Stimulated activated CD4-positive, alpha-beta T cell treated with anti-CD3 and anti-CD28 coated beads, Interleukin-2, amount 100 ng/mL, for 24 hours (primary cell): ENCODE data around the gene GNG2.

Experiments
- DNase-seq, 2 donors: peaks; one replicate each; pipeline ENCODE4 v3.0.0-alpha.2; 2020

Gene GNG2

DNA sequence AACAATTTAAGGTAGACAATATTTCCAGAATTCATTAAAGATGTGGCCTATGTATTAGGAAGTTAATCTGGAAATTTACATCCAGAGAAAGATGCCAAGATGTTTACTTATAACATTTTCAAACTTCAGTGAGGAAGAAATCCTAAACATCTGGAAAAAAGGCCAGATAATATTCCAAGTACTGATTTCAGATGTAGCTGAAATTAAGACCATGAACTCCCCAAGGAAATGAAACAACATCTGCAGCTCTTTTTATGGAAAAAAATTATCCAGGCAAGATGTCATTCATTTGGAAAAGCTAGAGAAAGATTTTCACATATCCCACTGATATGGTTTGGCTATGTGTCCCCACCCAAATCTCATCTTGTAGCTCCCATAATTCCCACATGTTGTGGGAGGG is 35.0 kb downstream of the GNG2 start:
- no peak for DNase-seq

DNA sequence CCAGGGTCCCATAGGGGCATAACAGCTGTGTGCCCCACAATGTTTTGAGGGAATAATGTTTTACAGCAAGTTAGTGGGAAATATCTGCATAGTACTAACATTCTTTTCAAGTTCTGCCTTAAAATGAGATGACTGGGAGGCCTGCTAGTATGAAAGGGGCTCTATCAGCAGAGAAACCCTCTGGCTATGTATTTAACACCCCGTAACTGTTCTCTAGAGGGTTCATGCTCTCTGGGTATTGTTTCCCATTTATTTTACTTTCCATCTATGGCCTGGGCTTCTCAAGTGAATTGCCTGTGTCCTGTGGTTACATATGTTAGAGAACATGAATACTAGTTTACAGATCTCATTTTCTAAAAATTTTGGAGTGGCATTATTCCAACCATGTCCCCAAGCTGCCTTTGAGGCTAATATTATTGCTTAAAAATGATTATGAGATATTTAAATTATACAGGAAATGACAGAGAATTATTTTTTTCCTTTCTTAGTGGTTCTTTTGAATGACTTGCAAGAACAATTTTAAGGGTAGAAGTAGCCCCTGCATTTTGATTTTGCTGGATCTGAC is 37.5 kb downstream of the GNG2 start:
- no peak for DNase-seq

DNA sequence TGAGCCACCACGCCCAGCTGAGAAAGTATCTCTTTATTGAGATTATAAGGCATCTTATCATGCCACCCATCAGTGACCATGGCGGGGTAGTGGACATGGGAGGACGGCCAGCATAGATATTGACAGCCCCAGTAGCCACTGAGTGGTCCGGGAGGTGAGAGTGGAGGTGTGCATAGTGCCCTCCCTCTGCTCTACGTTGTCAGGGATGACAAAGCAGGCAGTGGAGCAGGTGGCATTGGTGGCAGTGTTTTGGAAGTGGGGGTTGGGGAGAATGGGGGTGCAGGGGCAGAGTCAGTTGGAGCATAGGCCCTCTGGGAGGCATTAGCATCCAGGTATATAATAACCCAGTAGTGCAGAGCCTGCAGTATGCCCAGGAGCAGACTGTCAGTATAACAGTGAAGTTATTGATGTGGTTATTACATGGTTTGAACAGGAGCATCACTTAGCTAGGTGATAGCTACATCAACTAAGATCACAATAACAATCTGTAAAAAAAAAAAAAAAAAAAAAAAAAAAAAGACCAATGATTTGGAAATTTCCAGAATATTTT is 41.1 kb downstream of the GNG2 start:
- DNase-seq = no peak

DNA sequence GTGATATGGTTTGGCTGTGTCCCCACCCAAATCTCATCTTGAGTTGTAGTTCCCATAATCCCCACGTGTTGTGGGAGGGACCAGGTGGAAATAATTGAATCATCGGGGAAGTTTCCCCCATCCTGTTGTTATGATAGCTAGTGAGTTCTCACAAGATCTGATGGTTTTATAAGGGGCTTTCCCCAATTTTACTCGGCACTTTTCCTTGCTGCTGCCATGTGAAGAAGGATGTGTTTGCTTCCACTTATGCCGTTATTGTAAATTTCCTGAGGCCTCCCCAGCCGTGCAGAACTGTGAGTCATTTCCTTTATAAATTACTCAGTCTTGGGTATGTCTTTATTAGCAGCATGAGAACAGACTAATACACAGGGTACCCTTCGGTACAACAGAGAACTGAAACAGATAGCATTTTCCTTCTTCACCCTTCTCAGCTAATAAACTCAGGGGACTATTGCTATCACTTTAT is 45.3 kb downstream of the GNG2 start:
- DNase-seq = peak; percentile 44 to 65

DNA sequence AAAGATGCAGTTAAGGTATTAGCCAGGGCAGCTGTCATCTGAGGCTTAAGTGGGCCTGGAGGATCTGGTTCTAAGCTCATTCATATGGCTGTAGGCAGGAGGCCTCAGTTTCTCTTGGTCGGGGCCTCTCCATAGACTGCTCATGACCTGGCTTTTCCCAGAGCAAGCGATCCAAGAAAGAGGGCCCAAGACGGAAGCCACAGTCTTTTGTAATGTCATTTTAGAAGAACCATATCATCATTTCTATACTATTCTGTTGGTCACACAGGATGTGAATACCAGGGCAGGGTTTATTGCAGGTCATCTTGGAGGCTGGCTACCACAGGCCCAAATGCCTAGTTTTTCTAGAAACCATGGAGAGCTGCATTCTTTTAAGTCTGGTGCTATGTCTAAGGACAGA is 47.7 kb downstream of the GNG2 start:
- DNase-seq = no peak

DNA sequence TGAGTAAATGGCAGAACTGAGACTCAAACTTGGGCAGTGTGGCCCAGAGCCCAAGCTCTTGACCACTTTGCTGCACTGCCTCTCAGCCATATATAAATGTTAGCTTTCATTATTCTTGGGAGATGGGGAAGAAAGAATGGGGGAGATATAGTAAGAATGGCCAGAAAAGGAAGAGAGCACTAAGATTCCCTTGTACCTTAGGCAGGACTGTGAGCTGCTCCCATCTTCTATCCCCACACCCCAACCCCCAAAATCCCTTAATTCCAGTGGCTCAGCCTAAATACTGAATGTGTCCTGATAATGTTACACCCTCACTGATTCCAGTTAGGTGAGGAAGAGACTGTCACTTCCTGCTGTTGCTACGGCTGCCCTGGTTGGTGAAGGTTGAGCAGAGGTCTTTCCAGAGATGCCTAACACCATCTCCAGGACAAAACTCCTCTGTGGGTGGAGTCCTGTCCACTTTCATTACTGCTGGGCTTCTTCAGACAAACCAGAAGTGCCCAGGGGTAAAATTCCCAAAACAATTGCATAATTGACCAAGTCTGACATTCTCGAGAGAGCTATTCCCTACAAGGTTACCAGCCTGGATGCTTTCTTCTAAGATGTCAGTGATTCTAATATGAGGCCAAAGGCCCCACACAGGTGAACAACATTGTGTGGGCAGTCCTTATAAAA is 51.8 kb downstream of the GNG2 start:
- no peak for DNase-seq

DNA sequence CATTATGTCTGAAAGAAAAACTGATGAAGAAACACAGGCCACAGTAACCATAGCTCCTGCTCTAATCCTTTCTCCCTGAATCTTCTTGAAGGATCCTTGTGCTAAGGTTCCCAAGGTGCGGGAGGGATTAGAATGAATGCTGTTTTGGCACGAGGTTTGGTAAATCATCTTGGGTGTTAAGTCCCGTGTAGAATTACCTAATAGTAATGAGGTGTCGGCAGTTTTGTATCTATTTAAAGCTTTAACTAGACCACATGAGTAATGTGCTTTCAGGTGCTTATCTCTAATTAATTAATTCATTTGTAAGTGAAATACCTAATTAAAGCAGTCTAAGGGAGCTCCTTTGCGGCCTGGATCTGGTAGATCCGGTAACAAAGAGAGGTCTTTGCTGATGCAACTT is 53.9 kb downstream of the GNG2 start:
- no peak for DNase-seq

DNA sequence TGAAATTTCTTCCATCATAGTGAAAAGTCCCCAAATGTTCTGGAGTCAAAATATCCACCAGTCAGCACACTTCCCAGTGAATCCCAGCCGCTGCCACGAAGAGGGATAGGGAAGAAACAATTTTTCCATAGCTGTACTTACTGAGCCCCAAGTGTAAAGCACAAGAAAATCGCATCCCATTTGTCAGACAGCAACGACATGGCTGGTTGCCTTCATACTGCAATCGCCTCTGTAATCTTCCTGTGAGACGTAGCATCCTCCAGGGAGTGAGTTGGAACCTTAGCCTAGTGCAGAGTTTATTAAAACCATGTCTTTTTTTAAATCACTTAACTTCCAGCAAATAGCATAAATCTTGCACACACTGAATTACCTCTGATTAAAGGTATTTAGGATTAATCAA is 56.8 kb downstream of the GNG2 start:
- no peak for DNase-seq

DNA sequence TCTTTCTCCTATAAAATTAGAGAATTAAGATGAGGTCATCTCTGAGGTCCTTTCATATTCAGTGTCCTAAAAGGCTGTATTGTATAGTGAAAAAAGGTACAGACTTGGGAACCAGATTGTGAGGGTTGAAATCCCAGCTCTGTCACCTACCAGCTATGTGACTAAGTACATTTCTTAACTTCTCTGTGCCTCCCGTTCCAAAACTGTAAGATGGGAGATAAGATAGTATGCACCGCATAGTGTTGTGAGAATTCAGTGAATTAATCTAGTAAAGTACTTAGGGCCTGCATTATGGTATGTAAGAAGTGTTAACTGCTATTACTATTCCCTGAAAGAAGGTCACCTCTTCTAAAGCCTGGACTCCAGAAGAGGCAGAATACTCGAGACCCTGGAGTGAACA is 60.6 kb downstream of the GNG2 start:
- DNase-seq = no peak

DNA sequence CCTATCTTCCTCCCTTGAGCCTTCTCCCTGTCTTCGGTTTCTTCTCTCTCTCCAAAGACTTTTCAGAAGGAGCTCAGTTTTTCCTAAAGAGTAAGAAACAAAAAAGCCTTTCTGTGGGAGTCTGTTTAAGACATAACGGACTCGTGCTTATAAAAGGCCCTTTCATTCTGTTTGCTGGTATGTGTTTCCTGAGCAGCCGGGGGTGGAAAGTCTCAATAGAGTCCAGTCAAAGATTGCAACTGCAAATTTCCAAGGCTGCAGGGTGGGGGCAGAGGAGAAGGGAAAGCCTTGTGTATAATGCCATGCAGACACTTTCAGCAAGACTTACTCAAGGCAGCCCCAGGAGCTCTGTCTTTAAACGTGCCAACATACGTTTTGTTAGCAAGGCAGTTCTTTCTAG is 62.2 kb downstream of the GNG2 start:
- no peak for DNase-seq

DNA sequence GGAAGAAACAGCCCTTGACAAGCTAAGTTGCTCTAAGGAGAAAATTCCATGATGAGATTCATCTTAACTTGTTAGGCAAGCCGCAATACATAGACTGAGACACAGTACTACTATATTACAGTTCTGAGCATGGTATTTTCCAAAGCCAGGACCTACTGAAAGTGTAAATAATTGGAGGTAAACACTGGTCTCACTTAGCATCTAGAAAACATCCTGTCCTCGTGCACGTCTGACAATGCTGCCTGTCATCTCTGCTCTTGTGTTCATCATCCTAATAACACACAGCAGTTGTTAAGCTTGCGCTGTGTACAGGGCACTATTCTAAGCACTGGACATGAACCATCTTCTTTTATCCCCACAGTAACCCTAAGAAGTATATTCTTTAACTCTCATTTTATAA is 64.2 kb downstream of the GNG2 start:
- DNase-seq = no peak

DNA sequence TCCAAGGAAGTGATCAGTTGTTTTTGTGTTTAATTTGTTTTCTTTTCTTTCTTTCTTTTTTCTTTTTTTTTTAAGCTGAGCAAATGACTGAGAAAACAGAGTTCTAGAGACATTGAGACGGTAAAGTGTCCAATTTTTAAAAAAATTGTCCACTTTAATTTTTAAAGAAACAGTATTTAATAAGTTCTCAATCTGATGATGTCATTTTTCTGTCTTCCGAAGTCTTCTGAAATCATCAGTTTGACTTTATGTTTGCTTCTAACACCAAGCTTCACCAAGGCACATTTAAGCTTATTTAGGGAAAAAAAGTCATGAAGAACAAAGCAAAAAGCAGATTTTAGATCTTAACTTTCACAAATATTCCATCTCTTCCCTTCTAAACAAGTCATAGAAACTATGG is 65.6 kb downstream of the GNG2 start:
- no peak for DNase-seq

DNA sequence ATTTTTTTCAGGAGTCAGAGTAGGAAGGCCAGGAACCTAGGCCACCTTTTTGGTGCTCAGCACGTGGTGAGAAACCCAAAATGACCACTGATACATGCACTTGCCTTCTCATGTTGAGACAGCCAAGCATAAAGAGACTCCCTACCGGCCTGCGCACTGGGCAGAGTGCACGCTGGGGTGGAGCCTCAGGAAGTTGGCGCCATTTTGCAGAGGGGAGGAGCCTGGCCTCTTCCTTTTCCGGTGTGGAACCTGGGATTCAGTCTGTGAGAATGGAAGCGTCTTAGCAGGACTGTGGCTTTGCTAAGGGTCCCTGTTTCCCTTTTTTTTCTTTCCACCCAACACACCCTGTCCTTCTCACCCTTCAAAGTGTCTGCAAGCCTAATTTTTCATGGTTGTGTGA is 66.0 kb downstream of the GNG2 start:
- DNase-seq = no peak

DNA sequence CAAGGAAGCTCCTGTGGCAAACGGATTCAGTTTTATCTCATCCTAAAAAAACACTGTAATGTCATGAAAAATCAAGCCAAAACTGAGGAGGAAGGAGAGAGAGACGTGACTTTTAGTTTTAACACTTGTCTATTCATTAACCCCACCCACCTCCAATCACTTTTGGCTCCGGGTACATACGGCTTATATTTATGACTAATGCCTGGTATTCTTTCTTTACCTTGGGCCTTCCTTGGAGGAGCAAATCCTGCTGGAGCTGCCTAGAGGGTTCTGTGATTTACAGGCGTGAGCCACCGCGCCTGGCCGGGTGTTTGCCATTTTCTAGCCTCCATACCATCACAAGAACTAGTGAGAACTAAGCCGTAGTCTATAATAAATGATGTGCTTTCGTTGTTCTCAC is 68.2 kb downstream of the GNG2 start:
- no peak for DNase-seq

DNA sequence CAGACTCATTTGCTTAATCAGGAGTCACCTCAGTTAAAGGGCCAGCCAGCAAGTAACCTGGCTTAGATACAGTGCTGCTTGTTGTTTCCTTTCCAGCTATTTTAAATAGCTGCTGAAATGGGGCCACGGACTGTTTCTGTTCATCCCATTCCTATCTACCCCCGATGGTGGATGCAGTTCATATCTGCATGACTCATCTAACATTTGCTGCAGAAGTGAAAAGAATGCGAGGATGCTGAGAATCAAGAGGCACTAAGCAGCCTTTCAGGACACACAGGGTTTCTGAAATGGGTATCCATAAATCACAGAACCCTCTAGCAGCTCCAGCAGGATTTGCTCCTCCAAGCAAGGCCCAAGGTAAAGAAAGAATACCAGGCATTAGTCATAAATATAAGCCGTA is 68.8 kb downstream of the GNG2 start:
- DNase-seq = no peak

DNA sequence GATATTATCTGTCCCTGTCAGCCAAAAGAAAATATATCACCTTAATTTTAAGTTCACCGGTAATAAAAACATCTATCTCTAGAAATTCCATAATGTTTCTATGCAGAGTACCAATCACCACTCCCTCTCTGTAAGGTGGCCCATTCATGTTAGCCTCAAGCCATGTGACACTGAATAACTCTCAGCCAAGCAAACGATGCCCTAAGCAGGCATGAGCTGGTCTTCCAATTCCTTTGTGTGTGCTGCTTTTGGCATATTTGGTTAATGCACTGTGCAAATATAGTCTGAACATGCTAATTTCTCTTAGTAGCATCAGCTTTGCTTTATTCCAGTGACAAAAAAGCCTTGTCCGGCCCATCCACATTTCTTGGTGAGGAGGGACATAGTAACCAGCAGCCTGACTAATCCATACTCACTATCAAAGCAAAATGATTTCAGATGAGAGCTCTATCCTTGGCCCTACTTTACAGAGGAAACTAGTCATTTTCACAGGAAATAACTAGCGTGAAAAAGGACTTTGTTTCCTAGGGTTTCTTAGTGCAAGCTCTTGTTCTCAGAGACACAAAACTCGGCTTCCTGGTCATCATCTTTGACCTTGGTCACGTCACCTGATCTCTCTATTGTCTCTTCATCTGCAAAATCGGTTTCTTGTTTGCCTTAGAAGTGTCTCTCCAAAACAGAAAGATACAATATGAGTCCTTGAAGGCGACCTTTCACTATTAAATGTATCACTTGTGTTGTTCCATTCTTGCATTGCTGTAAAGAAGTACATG is 69.7 kb downstream of the GNG2 start:
- DNase-seq = no peak

DNA sequence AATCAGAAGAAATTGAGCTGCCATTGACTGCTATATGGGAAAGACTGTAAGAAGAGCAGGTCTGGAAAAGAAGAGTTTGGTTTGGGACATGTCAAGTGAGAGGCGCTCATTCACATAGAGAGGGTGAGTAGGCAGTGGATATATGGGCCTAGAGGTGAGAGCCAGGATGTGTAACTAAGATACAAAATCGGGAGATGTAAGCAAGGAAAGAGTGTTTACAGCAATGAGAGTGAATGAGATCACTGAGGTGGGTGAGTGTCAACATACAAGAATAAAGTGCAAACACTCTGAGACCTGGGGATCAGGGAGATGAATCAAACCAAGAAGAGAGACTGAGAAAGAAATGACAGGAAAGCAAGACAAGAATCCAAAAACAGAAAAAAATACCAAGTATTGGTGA is 70.9 kb downstream of the GNG2 start:
- no peak for DNase-seq

DNA sequence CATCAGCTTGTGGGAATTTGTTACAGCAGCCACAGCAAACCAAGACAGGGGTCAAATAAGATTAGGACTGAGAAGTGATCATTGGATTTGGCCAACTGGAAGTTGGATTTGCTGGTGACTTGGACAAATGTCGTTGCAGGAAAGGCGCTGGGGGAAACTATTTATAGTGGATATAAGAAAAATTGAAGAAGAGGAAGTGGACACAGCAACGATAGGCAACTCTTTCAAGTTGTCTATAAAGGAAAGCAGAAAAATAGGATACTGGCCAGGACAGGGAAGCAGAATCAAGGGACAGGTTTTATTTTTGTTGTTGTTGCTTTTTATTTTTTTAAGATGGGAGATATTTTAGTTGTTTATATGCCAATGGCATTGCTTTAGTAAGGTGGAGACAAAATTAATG is 72.8 kb downstream of the GNG2 start:
- no peak for DNase-seq

DNA sequence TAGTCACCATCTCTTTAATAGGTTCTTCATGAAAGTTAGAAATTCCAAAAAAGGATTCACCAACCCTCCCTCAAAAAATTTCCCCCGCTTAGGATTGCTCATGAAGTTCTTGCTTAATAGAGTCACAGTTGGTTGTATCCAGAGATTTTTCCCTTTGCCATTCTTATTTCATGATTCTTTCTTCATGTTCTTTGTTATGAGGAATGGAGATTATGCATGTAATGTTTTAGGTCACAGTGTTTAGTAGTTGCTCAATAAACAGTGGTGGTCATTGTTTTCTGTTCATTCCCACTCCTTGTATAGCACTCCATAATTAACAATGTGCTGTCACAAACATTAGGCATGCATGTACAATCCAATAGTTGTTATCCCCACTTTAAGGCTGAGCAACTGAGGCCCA is 77.7 kb downstream of the GNG2 start:
- DNase-seq = no peak

DNA sequence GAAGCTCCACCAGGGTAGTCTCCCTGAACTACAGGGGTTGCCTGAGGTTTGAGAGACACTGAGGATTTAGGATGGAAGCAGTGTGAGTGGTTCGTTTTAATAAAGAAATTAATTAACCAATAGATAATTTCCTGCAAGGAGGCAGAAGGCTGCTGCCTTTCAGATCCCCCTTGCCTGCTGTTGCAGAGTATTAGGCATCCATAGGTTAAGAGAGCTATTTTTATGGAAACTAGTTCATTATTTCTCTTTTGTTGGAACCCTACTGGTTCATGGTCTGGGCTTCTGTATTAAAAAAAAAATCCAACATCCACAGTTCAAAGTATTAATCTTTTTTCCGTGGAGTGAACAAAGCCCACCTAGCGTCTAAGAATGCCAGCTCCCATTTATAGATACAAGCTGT is 78.4 kb downstream of the GNG2 start:
- DNase-seq = no peak

DNA sequence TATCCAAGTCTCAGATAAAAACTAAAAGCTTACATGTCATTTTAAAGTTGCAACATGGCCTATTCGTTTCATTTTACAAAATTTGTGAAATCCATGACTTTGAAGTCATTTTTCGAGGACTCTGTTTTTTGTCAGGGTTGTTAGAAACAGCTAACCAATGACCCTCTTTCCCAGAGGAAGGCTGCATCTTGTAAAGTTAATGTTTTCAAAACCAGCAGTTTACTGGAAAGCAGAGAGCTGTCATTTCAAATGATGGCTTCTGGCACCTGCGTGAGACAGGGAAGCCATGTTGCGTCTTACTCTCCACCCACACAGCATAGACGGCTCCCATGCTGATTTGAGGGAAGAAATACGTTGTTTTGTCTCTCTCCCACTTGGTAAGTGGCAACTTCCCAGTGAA is 78.8 kb downstream of the GNG2 start:
- no peak for DNase-seq

DNA sequence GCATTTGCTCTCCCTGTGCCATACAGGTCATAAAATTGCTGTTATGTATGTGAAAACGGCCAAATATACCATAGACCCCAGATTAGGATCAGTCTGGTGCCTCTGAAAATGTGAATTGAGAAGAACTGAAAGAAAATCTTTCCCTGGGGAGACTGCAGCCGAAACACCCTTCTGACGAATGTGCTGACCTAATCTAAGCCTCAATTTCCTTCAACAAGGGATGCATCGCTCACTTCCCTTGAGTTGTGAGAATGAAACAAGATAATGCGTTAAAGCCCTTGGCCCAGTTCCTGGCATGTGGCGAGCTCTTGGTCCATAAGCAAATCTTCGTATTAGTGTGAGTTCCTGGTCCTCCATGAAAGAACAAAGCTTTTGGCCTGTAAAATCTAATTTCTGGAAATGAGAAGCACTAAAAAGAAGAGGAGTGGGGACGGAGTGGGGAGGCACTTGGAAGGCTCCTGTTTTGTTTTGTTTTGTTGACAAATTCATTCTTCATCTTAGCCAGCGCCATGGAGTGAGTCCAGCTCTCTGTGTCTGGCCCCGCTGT is 79.4 kb downstream of the GNG2 start:
- no peak for DNase-seq

DNA sequence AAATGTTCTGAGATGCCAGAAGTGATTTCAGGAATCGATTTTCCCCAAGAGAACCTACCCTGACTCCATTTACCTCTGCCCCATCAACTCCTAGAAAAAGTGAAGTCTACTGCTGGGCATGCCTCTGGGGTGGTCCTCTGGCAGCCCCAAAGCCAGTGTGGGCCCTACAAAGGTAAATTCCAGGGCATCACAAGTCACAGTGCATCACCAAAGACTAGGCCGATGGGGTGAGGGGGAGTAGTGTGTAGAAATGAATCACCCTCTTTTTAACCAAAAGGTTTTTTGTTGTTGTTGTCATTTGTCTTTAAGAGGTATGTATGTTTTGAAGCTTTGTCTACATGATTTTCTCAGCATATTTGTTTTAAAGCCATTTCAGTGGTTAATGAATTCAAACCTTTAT is 82.6 kb downstream of the GNG2 start:
- no peak for DNase-seq

DNA sequence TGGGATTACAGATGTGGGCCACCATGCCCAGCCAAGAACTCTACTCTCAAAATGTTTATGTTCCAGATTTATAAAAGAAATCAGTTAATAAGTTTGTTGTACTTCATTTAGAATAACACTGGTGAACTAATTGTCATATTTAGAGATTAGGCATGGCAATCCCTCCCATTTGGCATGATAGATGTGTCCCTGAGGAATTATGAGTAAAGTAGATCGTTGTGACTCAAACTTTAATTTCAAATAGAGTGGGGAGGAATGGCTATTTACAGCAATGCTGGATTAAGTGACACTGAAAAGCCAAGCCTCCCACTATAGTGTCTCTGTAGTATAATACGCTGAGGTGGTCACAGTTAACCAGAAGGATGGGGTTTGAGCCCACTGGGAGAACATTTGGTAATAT is 89.6 kb downstream of the GNG2 start:
- no peak for DNase-seq
